Thyroid gland (tissue), 4 donors: ENCODE results near the gene SDCCAG8. TPM values are rescaled to one million over a fixed set of nuclear protein-coding genes. Genes with fewer than 3 reads are reported as not detected.

ENCODE experiments used
- DNase-seq, 2 donors: peaks; one replicate each; pipeline ENCODE4 v3.0.0-alpha.2; 2019
- H3K27ac ChIP-seq, 3 donors: fragments of 200-600 bp; sonication (generic); 1 replicate in 2 of 3; 2 replicates in 1 of 3; pipeline ENCODE4 v1.5.1; 2016 to 2019; ENCODE audit warnings: mild to moderate bottlenecking in 1 of 3, moderate library complexity in 1 of 3
- H3K27me3 ChIP-seq: fragments of 200-600 bp; sonication (generic); one replicate; pipeline ENCODE4 v1.5.1; 2019
- H3K36me3 ChIP-seq, 2 donors: fragments of 200-600 bp; sonication (generic); one replicate each; pipeline ENCODE4 v1.5.1; 2016 to 2019
- H3K4me1 ChIP-seq, 2 donors: fragments of 200-600 bp; sonication (generic); one replicate each; pipeline ENCODE4 v1.5.1; 2017 to 2019
- H3K4me3 ChIP-seq, 3 donors: fragments of 200-600 bp; sonication (generic); replicated peaks in 1 of 3; 1 replicate in 2 of 3; 2 replicates in 1 of 3; pipeline ENCODE4 v1.5.1; 2016; ENCODE audit warnings: mild to moderate bottlenecking in 1 of 3
- H3K9me3 ChIP-seq: fragments of 200-600 bp; sonication (generic); one replicate; pipeline ENCODE4 v1.5.1; 2017
- CTCF ChIP-seq, 6 experiments: fragments of 200-600 bp in 3 of 6; fragments of 450-650 bp in 3 of 6; sonication (generic) in 3 of 6; IDR thresholded peaks; one replicate each; pipeline ENCODE4 v1.5.1; 2016 to 2019; ENCODE audit warnings: antibody characterized with exemption in 6 of 6, mild to moderate bottlenecking in 2 of 6, inconsistent platforms in 1 of 6, moderate library complexity in 1 of 6
- POLR2A ChIP-seq, 2 donors: fragments of 450-650 bp; IDR thresholded peaks; one replicate each; pipeline ENCODE4 v1.6.1; 2017; ENCODE audit warnings: antibody characterized with exemption in 2 of 2, mild to moderate bottlenecking in 2 of 2, moderate library complexity in 1 of 2
- WGBS, 2 donors: methylation state at CpG; one replicate each; pipeline ENCODE4 v1.1.5; 2017; 5-methylcytosine and 5-hydroxymethylcytosine counted together
- intact Hi-C: fragments of 100-400 bp; cut with DNase I; formaldehyde crosslinking; loops from one replicate; pipeline ENCODE4 v1.15.1; 2023
- total RNA-seq, 4 donors: library from RNA; depleted of rRNA; stranded (reverse); fragments of >200 nt; gene quantifications; one replicate each; pipeline ENCODE4 v1.2.3, GENCODE V29; 2016

Gene SDCCAG8
- total RNA-seq, 4 donors from 2014 or later = 105 to 193 (median 115) TPM

DNA sequence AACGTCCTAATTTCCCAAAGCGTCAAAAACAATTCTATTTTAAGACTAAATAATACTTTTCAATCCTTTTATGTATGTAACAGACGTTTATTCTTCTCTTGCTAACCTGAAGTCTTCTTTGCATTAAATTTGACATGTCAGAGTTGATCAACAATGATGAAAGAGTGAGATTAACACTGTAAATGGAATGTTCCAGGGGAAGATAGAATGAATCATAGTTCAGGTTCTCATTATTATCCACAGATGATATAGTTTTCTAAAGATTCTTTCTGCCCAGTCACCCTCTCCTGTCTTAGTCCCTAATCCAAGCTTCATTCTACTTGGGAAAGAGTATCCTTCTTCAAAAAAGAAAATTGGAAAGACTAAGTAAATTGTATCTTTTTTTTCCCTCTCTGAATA is 38.9 kb downstream of the SDCCAG8 start:
- intact Hi-C loops = no loop called here
- H3K36me3 ChIP-seq = no peaks in the 10 kb centered on the region
- H3K9me3 ChIP-seq = no peaks in the 10 kb centered on the region
- WGBS, 2 donors = 84 to 94% methylated on average over 3 of the region's 3 CpGs
- H3K27me3 ChIP-seq = no peaks in the 10 kb centered on the region
- no peak for DNase-seq
- no peaks in the 10 kb centered on the region for H3K4me1 ChIP-seq
- H3K4me3 ChIP-seq = no peak overlapping the region
- no peak for TF ChIP-seq POLR2A (IDR thresholded peaks at IDR 0.05)
- no peak for TF ChIP-seq CTCF (IDR thresholded peaks at IDR 0.05)
- no peak overlapping the region for H3K27ac ChIP-seq

GRCh38 chr1:243299069-243299468 is 43.2 kb downstream of the SDCCAG8 start:
- Histone ChIP-seq H3K36me3 (no peaks in the 10 kb centered on the region), H3K4me1 (peaks cover 0 to 9% of the 10 kb centered on the region in 2 donors), H3K9me3 (no peaks in the 10 kb centered on the region), H3K27ac (no peak overlapping the region), H3K4me3 (no peak overlapping the region), H3K27me3 (no peaks in the 10 kb centered on the region)
- intact Hi-C loops = no loop called here
- WGBS, 2 donors = 98 to 100% methylated on average over 1 of the region's 1 CpG
- TF ChIP-seq CTCF (IDR thresholded peaks at IDR 0.05) (no peak), POLR2A (IDR thresholded peaks at IDR 0.05) (no peak)
- no peak for DNase-seq

GRCh38 chr1:243301059-243301458 is 45.2 kb downstream of the SDCCAG8 start:
- no peak overlapping the region for H3K4me3 ChIP-seq
- no peak for DNase-seq
- peaks cover 0 to 9% of the 10 kb centered on the region in 2 donors for H3K4me1 ChIP-seq
- no peaks in the 10 kb centered on the region for H3K36me3 ChIP-seq
- no peak overlapping the region for H3K27ac ChIP-seq
- intact Hi-C loops = loop anchor here (10.0 kb wide), 1 partner anchor 66 kb away; no protein-coding TSS in a partner anchor
- TF ChIP-seq CTCF (IDR thresholded peaks at IDR 0.05) = no peak
- TF ChIP-seq POLR2A (IDR thresholded peaks at IDR 0.05) = no peak
- no peaks in the 10 kb centered on the region for H3K27me3 ChIP-seq
- no peaks in the 10 kb centered on the region for H3K9me3 ChIP-seq
- 87 to 94% methylated on average over 2 of the region's 2 CpGs for WGBS, 2 donors

GRCh38 chr1:243311809-243312208 is 56.0 kb downstream of the SDCCAG8 start:
- Histone ChIP-seq H3K4me3 (no peak overlapping the region), H3K36me3 (peaks cover 0 to 3% of the 10 kb centered on the region in 2 donors), H3K27ac (peak overlapping the region; percentile 94 to 97 (median 96)), H3K27me3 (no peaks in the 10 kb centered on the region), H3K4me1 (peaks cover 46 to 51% of the 10 kb centered on the region in 2 donors), H3K9me3 (no peaks in the 10 kb centered on the region)
- 98 to 100% methylated on average over 1 of the region's 1 CpG for WGBS, 2 donors
- intact Hi-C loops = no loop called here
- TF ChIP-seq CTCF (IDR thresholded peaks at IDR 0.05) = no peak
- TF ChIP-seq POLR2A (IDR thresholded peaks at IDR 0.05) = no peak
- no peak for DNase-seq

- WGBS, 2 donors = 29 to 38% methylated on average over 5 of the region's 5 CpGs
- H3K4me3 ChIP-seq = no peak overlapping the region
- peaks cover 0 to 4% of the 10 kb centered on the region in 2 donors for H3K36me3 ChIP-seq
- TF ChIP-seq POLR2A (IDR thresholded peaks at IDR 0.05) (no peak), CTCF (IDR thresholded peaks at IDR 0.05) (no peak)
- no peaks in the 10 kb centered on the region for H3K9me3 ChIP-seq
- H3K27me3 ChIP-seq = no peaks in the 10 kb centered on the region
- intact Hi-C loops = no loop called here
- H3K4me1 ChIP-seq = peaks cover 54 to 57% of the 10 kb centered on the region in 2 donors
- peak overlapping the region; percentile 94 to 97 (median 96) for H3K27ac ChIP-seq
- peak; percentile 79 to 80 for DNase-seq
Observed at GRCh38 chr1:243312952-243313634, 57.3 kb downstream of the SDCCAG8 start.
